ENCODE results near the gene KIFAP3. TPM values are rescaled to one million over a fixed set of nuclear protein-coding genes. Genes with fewer than 3 reads are reported as not detected.

KIFAP3 gene
- total RNA-seq, 4 donors from 2014 or later: 15.5 to 25.0 (median 18.0) TPM

DNA sequence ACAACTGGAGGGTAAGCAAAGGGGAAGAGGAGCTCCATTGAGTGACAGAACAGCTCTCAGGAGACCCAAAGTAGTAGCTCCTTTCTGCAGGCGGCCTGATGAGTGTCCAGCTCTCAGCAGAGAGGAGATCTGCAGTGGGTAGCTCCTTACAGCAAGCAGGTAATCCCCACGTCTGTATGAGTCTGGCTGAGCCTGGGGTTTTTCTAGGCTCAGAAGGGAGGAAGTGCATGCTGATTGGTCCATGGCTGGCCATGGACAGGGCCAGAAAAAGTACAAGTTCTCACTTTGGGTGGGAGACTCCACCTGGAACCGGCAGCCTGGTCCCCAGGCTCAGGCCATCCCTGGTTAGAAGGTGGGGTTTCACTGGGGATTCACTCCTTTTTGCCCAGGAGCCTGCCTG lies 129.9 kb downstream of the KIFAP3 start:
- Histone ChIP-seq H3K4me3 (no peak overlapping the region), H3K9me3 (no peaks in the 10 kb centered on the region), H3K36me3 (no peaks in the 10 kb centered on the region), H3K4me1 (no peaks in the 10 kb centered on the region), H3K27me3 (no peaks in the 10 kb centered on the region), H3K27ac (no peak overlapping the region)
- TF ChIP-seq, protein P1, sequence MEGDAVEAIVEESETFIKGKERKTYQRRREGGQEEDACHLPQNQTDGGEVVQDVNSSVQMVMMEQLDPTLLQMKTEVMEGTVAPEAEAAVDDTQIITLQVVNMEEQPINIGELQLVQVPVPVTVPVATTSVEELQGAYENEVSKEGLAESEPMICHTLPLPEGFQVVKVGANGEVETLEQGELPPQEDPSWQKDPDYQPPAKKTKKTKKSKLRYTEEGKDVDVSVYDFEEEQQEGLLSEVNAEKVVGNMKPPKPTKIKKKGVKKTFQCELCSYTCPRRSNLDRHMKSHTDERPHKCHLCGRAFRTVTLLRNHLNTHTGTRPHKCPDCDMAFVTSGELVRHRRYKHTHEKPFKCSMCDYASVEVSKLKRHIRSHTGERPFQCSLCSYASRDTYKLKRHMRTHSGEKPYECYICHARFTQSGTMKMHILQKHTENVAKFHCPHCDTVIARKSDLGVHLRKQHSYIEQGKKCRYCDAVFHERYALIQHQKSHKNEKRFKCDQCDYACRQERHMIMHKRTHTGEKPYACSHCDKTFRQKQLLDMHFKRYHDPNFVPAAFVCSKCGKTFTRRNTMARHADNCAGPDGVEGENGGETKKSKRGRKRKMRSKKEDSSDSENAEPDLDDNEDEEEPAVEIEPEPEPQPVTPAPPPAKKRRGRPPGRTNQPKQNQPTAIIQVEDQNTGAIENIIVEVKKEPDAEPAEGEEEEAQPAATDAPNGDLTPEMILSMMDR (IDR thresholded peaks at IDR 0.05 in 4 of 5, conservative IDR thresholded peaks at IDR 0.05 in 1 of 5): no peak
- no peak for TF ChIP-seq POLR2A (IDR thresholded peaks at IDR 0.05)
- ATAC-seq (no peak), DNase-seq (no peak)
- intact Hi-C loops (cut with DNase I; ENCODE audit: low total_unique reads) (no loop called here), in situ Hi-C loops (cut with MboI; ENCODE audit: low sequenced_read_pairs in 4 of 4) (loop anchor here in 2 of 4 donors (25.0 kb wide), 2 partner anchors 718 to 993 kb away; partner anchors contain the start of genes MROH9 (in 1 of the 2) and PRRX1 (in 1 of the 2))

DNA sequence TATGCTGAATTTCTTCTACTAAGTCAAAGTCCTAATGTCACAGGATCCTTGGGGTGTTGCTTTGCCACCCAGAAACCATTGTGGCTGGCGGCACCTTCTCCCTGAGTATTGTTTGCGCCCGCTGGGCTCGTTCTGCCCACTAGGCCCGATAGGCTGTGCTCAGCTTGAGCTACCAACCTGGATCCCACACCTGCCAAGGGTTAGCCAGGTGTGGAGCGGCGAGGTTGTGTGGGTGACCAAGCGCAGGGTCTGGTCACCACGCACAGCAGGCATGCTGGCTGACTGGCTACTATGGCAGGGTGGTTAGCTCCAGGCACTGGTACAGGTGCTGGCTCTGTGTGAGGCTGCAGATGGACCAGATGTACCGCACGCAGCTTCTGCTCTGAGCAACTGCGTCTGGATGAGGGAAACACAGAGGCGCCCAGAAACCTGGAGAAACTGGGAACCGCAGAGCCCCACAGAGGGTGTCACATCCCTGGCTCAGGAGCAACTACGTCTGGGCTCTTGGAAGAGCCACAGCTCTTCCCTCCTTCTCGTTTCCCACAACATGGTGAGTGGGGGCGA lies 130.4 kb downstream of the KIFAP3 start:
- Histone ChIP-seq H3K4me3 (no peak overlapping the region), H3K4me1 (no peaks in the 10 kb centered on the region), H3K9me3 (no peaks in the 10 kb centered on the region), H3K27me3 (no peaks in the 10 kb centered on the region), H3K27ac (no peak overlapping the region), H3K36me3 (no peaks in the 10 kb centered on the region)
- TF ChIP-seq, protein P1 (IDR thresholded peaks at IDR 0.05 in 4 of 5, conservative IDR thresholded peaks at IDR 0.05 in 1 of 5): no peak
- TF ChIP-seq POLR2A (IDR thresholded peaks at IDR 0.05): no peak
- ATAC-seq (no peak), DNase-seq (no peak)
- intact Hi-C loops (cut with DNase I; ENCODE audit: low total_unique reads): no loop called here
- in situ Hi-C loops (cut with MboI; ENCODE audit: low sequenced_read_pairs in 4 of 4): loop anchor here in 2 of 4 donors (25.0 kb wide), 2 partner anchors 718 to 993 kb away; partner anchors contain the start of genes MROH9 (in 1 of the 2) and PRRX1 (in 1 of the 2)

DNA sequence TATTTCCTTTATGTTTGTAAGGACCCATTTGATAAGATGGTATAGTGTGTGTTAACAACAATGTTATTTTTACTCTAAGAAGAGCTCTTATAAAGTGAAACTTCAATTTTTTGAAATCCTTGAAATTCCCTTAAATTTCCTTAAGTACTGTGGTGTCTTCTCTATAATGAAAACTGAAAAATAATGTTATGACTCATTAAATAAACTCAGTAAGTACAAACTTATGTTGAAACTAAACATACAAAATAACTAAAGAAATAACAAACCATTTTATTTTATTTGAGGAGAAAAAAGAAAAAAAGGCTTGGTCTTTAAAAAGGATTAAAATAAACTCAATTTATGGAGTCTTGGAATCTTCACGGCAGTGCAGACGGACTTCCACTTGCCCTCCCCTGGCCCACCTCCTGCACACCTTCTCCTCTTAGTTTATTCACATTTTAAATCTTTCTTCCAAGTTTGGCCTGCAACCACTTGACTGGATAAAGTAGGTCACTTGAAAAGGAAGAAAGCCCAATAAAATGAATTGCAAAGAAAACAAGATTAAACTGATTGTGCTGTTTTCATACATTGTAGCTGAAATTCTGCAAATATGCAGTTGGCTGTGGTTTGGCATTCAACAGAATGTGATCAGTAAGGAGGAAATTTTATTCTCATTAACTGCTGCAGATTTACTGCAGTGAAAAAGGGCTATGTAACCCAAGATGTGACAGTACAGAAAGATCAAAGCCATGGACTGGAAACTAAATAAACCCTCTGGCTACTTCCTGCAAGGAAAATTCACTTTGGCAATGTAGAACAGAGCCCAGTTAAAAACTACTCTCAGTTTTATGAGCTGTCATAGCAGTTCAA lies 132.3 kb downstream of the KIFAP3 start:
- TF ChIP-seq, protein P1 (IDR thresholded peaks at IDR 0.05 in 4 of 5, conservative IDR thresholded peaks at IDR 0.05 in 1 of 5): no peak
- TF ChIP-seq POLR2A (IDR thresholded peaks at IDR 0.05): no peak
- ATAC-seq: no peak
- Histone ChIP-seq H3K9me3 (no peaks in the 10 kb centered on the region), H3K4me3 (no peak overlapping the region), H3K4me1 (no peaks in the 10 kb centered on the region), H3K36me3 (no peaks in the 10 kb centered on the region), H3K27ac (no peak overlapping the region), H3K27me3 (no peaks in the 10 kb centered on the region)
- intact Hi-C loops (cut with DNase I; ENCODE audit: low total_unique reads) (no loop called here), in situ Hi-C loops (cut with MboI; ENCODE audit: low sequenced_read_pairs in 4 of 4) (loop anchor here in 2 of 4 donors (25.0 kb wide), 2 partner anchors 720 to 995 kb away; partner anchors contain the start of genes MROH9 (in 1 of the 2) and PRRX1 (in 1 of the 2))
- DNase-seq: no peak

DNA sequence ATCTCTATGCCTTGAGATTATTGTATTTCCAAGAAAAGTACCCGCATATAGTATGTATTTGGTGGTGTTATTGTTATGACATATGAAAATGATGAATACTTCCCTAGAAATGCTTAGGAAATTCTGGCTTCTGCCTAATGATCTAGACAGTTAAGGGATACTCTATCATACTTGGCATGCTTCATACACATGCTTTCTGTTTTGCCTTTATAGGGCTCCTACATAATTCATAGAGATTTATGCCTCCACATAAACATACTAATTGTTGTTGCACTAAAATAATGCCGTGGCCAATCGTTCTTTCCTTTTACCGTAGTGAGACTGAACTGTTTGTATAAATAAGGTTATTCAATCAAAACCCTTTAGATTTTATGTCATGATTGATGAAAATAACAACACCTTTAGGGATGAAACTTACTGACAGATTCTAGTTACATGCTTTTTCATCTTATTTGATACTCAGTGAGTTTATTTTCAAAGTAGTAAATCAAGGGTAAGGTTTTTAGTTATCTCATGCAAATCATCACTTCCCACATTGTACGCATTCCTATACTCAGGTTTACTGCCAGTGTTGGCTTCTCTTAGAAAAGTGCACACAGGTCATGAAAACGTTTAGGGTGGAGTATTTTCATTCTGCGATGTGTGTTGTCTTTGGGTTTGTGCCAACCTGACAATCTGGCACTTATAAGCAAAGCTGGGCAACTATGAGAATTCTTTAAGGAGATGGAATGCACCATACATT lies 140.3 kb downstream of the KIFAP3 start:
- Histone ChIP-seq H3K27me3 (no peaks in the 10 kb centered on the region), H3K4me3 (no peak overlapping the region), H3K4me1 (peaks cover 0 to 6% of the 10 kb centered on the region in 2 donors), H3K27ac (no peak overlapping the region), H3K36me3 (no peaks in the 10 kb centered on the region), H3K9me3 (no peaks in the 10 kb centered on the region)
- in situ Hi-C loops (cut with MboI; ENCODE audit: low sequenced_read_pairs in 4 of 4) (loop anchor here in 2 of 4 donors (25.0 kb wide), 2 partner anchors 728 to 1003 kb away; partner anchors contain the start of genes MROH9 (in 1 of the 2) and PRRX1 (in 1 of the 2)), intact Hi-C loops (cut with DNase I; ENCODE audit: low total_unique reads) (no loop called here)
- ATAC-seq: no peak
- no peak for TF ChIP-seq POLR2A (IDR thresholded peaks at IDR 0.05)
- DNase-seq: no peak
